GM18520 (cell line): ENCODE measurements around the gene BLM.
"Not testable (repeated sequence)": the region's sequence is repeated elsewhere in the genome, so short reads cannot be mapped to it uniquely, and the experiment has no call there.

Experiments used
- ATAC-seq: cut with Tn5 transposase; IDR thresholded peaks from one replicate; pipeline ENCODE4 v1.9.1; 2021; ENCODE audit not compliant: unreplicated experiment

BLM gene

GRCh38 chr15:90730290-90730689, 13.1 kb downstream of the BLM start:
- ATAC-seq, result no peak

- no peak for ATAC-seq
Observed at GRCh38 chr15:90735923-90736322, 18.8 kb downstream of the BLM start.

GRCh38 chr15:90740545-90740944, 23.4 kb downstream of the BLM start:
- not testable (repeated sequence) for ATAC-seq

GRCh38 chr15:90742087-90742486, 24.9 kb downstream of the BLM start:
- ATAC-seq, result no peak

GRCh38 chr15:90743407-90743806, 26.3 kb downstream of the BLM start:
- no peak for ATAC-seq

GRCh38 chr15:90744759-90745402, 27.7 kb downstream of the BLM start:
- ATAC-seq, result no peak

GRCh38 chr15:90749754-90750153, 32.6 kb downstream of the BLM start:
- ATAC-seq, result no peak

- no peak for ATAC-seq
Observed at GRCh38 chr15:90750186-90750585, 33.0 kb downstream of the BLM start.

- ATAC-seq, result no peak
Observed at GRCh38 chr15:90751300-90751825, 34.2 kb downstream of the BLM start.

- ATAC-seq, result no peak
Observed at GRCh38 chr15:90756916-90757315, 39.8 kb downstream of the BLM start.

- ATAC-seq, result no peak
Observed at GRCh38 chr15:90757461-90757860, 40.3 kb downstream of the BLM start.

- no peak for ATAC-seq
Observed at GRCh38 chr15:90760661-90761232, 43.6 kb downstream of the BLM start.

GRCh38 chr15:90761629-90762028, 44.5 kb downstream of the BLM start:
- ATAC-seq, result no peak

GRCh38 chr15:90762109-90762508, 45.0 kb downstream of the BLM start:
- no peak for ATAC-seq

GRCh38 chr15:90763366-90764099, 46.4 kb downstream of the BLM start:
- ATAC-seq, result no peak

GRCh38 chr15:90765531-90765930, 48.4 kb downstream of the BLM start:
- no peak for ATAC-seq

GRCh38 chr15:90765966-90766365, 48.8 kb downstream of the BLM start:
- ATAC-seq, result no peak

GRCh38 chr15:90769375-90769774, 52.2 kb downstream of the BLM start:
- no peak for ATAC-seq

GRCh38 chr15:90773485-90773884, 56.3 kb downstream of the BLM start:
- ATAC-seq, result no peak

GRCh38 chr15:90774731-90775514, 57.8 kb downstream of the BLM start:
- no peak for ATAC-seq

GRCh38 chr15:90780916-90781315, 63.8 kb downstream of the BLM start:
- ATAC-seq, result no peak
